ENCODE results near the gene EPB41L4A. TPM values are rescaled to one million over a fixed set of nuclear protein-coding genes. Genes with fewer than 3 reads are reported as not detected.

The EPB41L4A gene
- total RNA-seq, 2 experiments from 2014 or later, result 2.3 to 3.3 TPM

DNA sequence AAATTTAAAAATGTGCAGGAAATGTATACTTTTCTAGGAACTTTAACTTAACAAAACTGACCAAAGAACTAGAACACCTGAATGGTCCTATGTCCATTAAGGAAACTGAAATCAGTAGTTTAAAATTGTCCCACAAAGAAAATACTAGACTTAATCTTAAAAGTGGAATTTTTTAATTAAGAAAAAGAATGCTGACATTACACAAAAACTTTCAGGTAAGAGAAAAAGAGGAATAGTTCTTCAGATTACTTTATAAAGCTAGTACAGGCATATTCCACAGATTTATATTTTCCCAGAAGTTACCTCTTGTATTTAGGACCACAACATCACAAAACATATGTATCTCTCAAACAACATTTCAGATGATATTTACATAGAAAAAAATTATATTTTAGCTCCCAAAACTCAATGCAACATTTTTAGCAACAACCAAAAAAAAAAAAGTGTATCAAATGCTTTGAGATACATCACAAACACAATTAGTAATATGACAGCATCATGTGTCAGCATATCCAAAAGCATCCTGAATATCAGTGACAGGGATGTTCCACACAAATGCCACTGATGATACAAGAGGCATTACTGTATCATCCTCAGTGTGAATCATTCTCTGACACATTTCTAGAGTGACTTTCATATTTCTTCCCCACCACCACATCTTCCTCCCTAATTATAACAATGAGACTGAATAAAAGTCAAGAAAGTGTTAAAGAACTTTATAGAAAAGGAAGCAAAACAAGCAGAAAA is 264.0 kb downstream of the EPB41L4A start:
- Mint-ChIP-seq H3K9me3 (no peaks in the 10 kb centered on the region), H3K4me3 (no peak overlapping the region), H3K27ac (no peak overlapping the region), H3K27me3 (peaks cover 16% of the 10 kb centered on the region), H3K4me1 (peaks cover 5% of the 10 kb centered on the region), H3K36me3 (ENCODE audit: low read depth) (no peaks in the 10 kb centered on the region)
- ChIA-PET POLR2A (no interaction called here), CTCF (no interaction called here)
- DNase-seq, result no peak

DNA sequence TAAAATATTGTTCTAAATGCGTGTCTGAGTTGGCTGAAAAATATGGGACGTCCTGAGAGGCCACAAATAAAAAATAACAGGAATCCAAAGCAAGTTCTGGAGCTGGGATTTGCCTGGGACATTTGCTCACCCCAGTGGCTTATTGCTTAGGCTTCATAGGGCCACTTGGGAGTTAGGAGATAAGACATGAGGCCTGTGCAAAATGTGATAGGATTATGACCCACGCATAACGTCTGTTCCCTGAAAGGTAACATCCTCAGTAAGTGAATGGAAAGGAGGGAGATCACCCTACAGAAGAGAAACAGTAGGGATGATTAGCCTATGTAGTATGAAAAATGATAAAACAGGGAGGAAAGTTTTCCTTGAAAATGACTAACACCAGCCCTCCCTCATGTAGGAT is 269.4 kb downstream of the EPB41L4A start:
- H3K4me3 Mint-ChIP-seq, result no peak overlapping the region
- no peaks in the 10 kb centered on the region for H3K9me3 Mint-ChIP-seq
- peaks cover 5% of the 10 kb centered on the region for H3K27me3 Mint-ChIP-seq
- POLR2A ChIA-PET, result no interaction called here
- DNase-seq, result no peak
- H3K36me3 Mint-ChIP-seq (ENCODE audit: low read depth), result no peaks in the 10 kb centered on the region
- CTCF ChIA-PET, result no interaction called here
- no peak overlapping the region for H3K27ac Mint-ChIP-seq
- H3K4me1 Mint-ChIP-seq, result no peaks in the 10 kb centered on the region

DNA sequence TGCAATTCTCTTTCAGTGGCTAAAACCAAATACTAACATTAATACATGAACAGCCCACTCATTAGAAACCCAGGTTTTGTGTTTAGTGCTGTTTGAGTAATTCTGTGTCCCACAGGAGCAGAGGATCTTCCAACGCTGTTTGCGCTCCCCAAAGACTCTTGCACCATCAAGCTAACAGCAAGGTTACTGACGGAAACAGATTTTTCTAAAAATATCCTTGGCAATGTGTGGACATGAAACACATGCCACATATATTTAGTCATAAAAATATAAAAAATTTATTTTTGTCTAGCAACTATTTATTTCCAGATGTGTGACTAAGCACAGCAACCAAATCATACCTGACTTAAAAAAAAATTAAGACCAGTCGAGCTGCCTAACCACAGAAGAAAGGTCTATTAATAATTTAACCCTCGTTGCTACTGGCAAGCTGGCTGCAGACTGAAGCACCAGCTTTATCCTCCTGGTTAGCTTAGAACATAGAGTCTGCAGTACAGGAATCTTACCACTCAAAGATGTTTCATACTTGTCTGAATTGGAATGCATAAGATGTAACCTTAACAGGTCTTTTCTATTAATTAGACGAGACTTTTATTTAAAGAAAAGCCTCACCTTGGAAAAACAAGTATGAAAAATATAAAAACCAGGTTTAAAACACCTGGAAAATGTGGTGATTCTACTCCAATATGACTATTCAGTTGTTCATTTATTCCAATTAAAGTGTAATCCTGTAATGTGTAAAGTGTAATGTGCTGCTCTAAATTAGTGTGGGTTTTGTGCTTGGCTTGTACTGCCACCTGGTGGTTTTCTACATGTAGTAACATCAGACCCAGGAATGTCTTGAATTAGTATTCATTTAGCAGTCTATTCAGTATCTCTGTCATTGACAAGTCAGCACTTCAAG is 272.5 kb downstream of the EPB41L4A start:
- Mint-ChIP-seq H3K27ac (no peak overlapping the region), H3K4me3 (no peak overlapping the region), H3K36me3 (ENCODE audit: low read depth) (no peaks in the 10 kb centered on the region), H3K27me3 (peaks cover 8% of the 10 kb centered on the region), H3K4me1 (no peaks in the 10 kb centered on the region), H3K9me3 (no peaks in the 10 kb centered on the region)
- DNase-seq, result peak; percentile 65
- ChIA-PET CTCF (interaction anchor here (0.8 to 2.0 kb wide), 7 partner anchors 14 to 616 kb away, joined by 3 to 10 read pairs (median 3); no protein-coding TSS in a partner anchor), POLR2A (interaction anchor here (0.6 kb wide), 1 partner anchor 674 kb away, joined by 3 read pairs; no protein-coding TSS in a partner anchor)

DNA sequence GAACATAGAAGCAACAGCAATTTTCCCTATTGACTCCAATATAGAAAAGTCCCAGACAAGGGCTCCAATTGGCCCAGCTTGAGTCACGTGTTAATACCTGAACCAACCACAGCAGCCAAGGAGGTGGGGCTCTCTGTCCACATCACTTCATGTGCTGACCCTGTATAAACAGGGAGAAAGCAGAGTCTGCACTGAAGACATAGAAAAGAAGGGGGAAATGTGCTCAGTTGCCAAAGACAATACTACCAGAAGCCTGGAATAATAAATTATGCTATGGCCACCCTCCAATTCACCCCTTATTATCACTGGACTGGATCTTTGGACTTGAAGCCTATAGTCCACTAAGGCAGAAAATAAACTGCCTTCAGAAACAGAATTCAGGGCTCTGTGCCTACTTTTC is 275.4 kb downstream of the EPB41L4A start:
- no peak overlapping the region for H3K4me3 Mint-ChIP-seq
- ChIA-PET CTCF (no interaction called here), POLR2A (no interaction called here)
- H3K36me3 Mint-ChIP-seq (ENCODE audit: low read depth), result no peaks in the 10 kb centered on the region
- no peak overlapping the region for H3K27ac Mint-ChIP-seq
- H3K27me3 Mint-ChIP-seq, result peaks cover 6% of the 10 kb centered on the region
- H3K4me1 Mint-ChIP-seq, result no peaks in the 10 kb centered on the region
- no peaks in the 10 kb centered on the region for H3K9me3 Mint-ChIP-seq
- no peak for DNase-seq

DNA sequence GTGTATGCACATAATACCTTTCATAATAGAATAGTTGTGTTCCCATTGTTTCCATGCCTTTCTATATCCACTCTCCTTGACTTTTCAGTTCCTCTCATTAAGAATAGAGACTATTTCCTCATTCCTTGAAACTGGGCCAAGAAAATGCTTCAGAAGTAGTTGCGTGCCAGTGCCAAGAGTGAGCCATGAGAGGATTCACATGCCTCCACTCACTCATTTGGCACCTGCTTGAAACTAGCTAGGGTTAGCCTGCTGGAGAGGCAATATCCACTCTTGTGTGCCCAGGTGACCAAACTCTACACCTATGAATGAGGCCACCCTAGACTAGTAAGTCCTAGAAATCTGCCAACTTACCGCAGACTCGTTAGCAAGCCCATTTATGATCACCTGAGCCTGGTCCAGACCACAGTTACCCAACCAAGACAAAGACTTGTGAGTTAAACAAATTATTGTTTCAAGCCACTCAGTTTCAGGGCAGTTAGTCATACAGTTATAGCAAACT is 276.3 kb downstream of the EPB41L4A start:
- Mint-ChIP-seq H3K4me1 (no peaks in the 10 kb centered on the region), H3K27me3 (peaks cover 12% of the 10 kb centered on the region), H3K36me3 (ENCODE audit: low read depth) (no peaks in the 10 kb centered on the region), H3K4me3 (no peak overlapping the region), H3K9me3 (no peaks in the 10 kb centered on the region), H3K27ac (no peak overlapping the region)
- no peak for DNase-seq
- CTCF ChIA-PET, result no interaction called here
- POLR2A ChIA-PET, result no interaction called here

DNA sequence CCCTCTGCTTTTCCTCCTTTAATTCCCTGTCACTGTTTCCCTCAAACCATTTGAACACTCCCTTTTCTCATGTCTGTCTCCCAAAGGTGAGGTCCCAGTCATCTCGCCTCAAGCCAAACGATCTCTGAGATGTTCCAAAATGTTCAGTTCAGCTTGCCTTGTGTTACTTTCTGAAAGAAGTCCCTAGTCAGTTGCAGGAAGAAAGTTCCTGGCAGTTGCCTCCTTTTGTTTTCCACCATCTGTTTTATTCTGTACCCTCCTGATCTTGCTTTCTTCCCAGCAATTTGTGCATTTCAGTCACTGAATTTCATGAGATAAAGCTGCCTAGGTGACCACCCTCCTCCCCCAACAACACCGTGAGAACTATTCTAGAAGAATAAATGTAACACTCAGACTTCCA is 277.5 kb downstream of the EPB41L4A start:
- DNase-seq, result no peak
- no peaks in the 10 kb centered on the region for H3K9me3 Mint-ChIP-seq
- H3K27ac Mint-ChIP-seq, result no peak overlapping the region
- peaks cover 12% of the 10 kb centered on the region for H3K27me3 Mint-ChIP-seq
- H3K4me1 Mint-ChIP-seq, result no peaks in the 10 kb centered on the region
- H3K4me3 Mint-ChIP-seq, result no peak overlapping the region
- ChIA-PET POLR2A (no interaction called here), CTCF (no interaction called here)
- no peaks in the 10 kb centered on the region for H3K36me3 Mint-ChIP-seq (ENCODE audit: low read depth)

DNA sequence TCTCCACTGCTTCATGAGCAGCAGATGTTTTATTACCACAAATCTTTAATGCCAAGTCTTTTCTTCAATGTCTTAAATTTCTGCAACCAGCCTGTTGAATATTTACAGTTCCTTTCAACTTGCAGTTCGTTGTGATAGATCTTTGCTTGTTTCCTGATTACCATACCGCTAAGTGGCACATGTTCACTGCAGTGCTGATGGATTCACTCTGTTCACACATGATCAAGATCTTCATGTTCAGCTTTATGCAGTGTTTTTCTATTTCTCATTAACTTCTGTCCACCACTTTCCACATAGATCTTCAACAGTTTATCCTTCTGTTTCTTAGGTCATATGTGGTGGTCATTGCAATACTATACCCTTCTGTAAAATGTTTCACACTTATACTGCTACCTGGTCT is 280.6 kb downstream of the EPB41L4A start:
- Mint-ChIP-seq H3K27ac (no peak overlapping the region), H3K4me3 (no peak overlapping the region), H3K9me3 (no peaks in the 10 kb centered on the region), H3K27me3 (peaks cover 11% of the 10 kb centered on the region), H3K36me3 (ENCODE audit: low read depth) (no peaks in the 10 kb centered on the region), H3K4me1 (no peaks in the 10 kb centered on the region)
- ChIA-PET CTCF (interaction anchor here (0.6 kb wide), 1 partner anchor 9 kb away, joined by 3 read pairs; no protein-coding TSS in a partner anchor), POLR2A (no interaction called here)
- DNase-seq, result no peak

DNA sequence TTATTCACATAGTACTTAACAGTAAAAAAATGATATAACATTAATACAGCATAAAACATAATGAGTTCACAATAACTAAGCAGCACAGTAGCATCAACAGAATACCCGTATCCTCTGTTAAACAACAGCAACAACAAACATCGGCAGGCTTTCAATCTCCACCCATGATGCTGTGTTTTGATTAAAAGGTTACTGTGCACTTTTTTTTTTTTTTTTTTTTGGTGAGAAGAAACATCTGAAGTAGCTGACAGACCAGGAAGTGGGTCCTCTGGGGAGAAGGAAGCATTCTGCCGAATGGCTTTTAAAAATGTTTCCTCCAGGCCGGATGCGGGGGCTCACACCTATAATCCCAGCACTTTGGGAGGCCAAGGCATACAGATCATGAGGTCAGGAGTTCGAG is 282.3 kb downstream of the EPB41L4A start:
- Mint-ChIP-seq H3K9me3 (no peaks in the 10 kb centered on the region), H3K36me3 (ENCODE audit: low read depth) (no peaks in the 10 kb centered on the region), H3K4me3 (no peak overlapping the region), H3K4me1 (no peaks in the 10 kb centered on the region), H3K27me3 (peaks cover 12% of the 10 kb centered on the region), H3K27ac (no peak overlapping the region)
- ChIA-PET POLR2A (no interaction called here), CTCF (no interaction called here)
- no peak for DNase-seq

DNA sequence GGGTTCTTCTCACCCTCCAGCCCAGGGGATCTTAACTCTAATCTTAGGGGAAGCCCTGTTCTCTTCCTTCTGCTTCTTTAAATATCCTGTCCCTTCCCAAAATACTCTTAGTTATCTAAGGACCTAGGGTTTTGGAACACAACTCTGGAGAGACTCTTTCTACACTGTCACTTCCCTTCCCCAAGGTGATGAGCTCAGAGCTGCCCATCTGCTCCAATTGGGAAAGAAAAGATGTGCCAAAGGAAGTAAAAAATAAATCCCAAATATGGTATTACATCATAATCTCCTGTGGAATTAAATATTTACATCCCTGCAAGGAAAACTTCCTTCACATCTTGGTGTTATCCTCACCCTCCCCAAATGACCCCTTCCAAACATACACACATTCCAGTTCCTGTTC is 291.2 kb downstream of the EPB41L4A start:
- H3K4me3 Mint-ChIP-seq, result no peak overlapping the region
- no peaks in the 10 kb centered on the region for H3K4me1 Mint-ChIP-seq
- no peaks in the 10 kb centered on the region for H3K9me3 Mint-ChIP-seq
- DNase-seq, result no peak
- POLR2A ChIA-PET, result no interaction called here
- no peaks in the 10 kb centered on the region for H3K36me3 Mint-ChIP-seq (ENCODE audit: low read depth)
- peaks cover 14% of the 10 kb centered on the region for H3K27me3 Mint-ChIP-seq
- H3K27ac Mint-ChIP-seq, result no peak overlapping the region
- CTCF ChIA-PET, result no interaction called here

DNA sequence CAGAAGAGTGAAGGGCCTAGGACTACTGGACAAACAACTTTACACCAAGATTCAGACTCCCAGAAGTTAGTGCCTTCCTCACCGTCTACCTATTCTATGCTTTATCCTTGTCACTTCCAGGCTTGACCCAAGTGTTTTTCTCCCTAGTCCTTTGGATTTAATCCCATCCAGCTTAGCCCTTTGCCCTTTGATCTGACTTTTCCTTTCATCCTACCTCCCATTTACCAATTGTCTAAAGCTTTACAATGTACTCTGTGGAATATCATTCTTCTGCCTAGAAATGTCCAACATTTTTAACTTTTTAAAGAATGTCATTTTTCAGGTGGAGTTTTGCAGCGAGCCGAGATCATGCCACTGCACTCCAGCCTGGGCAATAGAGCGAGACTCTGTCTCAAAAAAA is 292.1 kb downstream of the EPB41L4A start:
- Mint-ChIP-seq H3K4me3 (no peak overlapping the region), H3K27ac (no peak overlapping the region), H3K4me1 (no peaks in the 10 kb centered on the region), H3K36me3 (ENCODE audit: low read depth) (no peaks in the 10 kb centered on the region), H3K9me3 (no peaks in the 10 kb centered on the region), H3K27me3 (peaks cover 12% of the 10 kb centered on the region)
- DNase-seq, result no peak
- POLR2A ChIA-PET, result no interaction called here
- CTCF ChIA-PET, result no interaction called here

DNA sequence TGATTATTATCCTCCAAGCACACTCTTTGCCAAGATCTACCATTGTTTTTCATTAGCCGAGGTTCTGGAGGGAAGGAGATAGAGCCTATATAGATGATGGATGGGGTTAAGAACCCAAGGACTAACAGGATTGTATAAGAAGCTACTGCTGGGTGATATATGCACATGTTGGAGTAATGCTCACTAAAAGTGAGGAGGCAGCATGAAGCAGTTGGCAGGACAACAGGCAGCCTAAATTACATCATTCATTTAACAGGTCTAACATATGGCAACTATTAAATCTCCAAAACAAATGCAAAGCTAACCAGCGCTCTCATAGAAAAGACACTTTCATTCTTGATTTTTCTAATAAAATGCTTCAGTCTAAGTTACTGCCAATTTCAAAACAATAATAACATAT is 293.2 kb downstream of the EPB41L4A start:
- Mint-ChIP-seq H3K4me1 (no peaks in the 10 kb centered on the region), H3K36me3 (ENCODE audit: low read depth) (no peaks in the 10 kb centered on the region), H3K4me3 (no peak overlapping the region), H3K9me3 (no peaks in the 10 kb centered on the region), H3K27ac (no peak overlapping the region), H3K27me3 (peaks cover 17% of the 10 kb centered on the region)
- DNase-seq, result no peak
- ChIA-PET CTCF (no interaction called here), POLR2A (no interaction called here)

DNA sequence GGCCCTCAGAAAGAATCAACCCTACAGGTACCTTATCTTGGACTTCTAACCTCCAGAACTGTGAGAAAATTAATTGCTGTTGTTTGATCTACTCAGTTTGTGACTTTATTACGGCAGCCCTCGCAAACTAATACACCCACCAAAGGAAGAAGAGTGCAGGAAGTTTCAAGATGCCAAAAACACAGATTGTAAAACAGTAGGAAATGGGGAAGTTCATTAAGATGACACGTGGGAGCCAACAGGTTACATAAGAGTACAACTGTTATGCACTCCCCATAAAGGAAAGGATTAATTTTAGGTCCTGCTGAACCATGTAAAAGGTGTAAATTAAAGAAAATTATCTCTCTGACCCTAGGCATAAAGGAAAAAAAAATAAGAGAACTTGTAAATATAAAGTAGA is 294.3 kb downstream of the EPB41L4A start:
- Mint-ChIP-seq H3K36me3 (ENCODE audit: low read depth) (no peaks in the 10 kb centered on the region), H3K9me3 (no peaks in the 10 kb centered on the region), H3K4me1 (no peaks in the 10 kb centered on the region), H3K27me3 (peaks cover 17% of the 10 kb centered on the region), H3K27ac (no peak overlapping the region), H3K4me3 (no peak overlapping the region)
- ChIA-PET CTCF (no interaction called here), POLR2A (no interaction called here)
- no peak for DNase-seq

DNA sequence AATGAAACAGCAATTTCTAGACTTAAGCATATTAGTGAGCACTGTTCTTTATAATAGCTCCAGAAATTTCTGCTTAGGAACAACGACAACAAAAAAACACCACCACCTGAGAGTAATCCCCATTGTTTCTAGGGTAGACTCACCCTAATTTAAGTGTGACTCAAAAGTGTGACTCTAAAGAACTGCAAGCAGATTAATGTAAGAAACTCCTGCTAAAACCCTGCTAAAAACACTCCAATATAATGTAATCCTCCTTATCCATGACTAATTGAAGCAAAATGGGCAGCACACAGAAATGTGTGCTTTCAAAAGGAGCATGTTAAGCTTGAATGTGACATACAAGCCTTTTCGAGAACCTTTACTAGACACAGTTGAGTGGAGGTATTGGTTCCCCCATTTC is 296.0 kb downstream of the EPB41L4A start:
- DNase-seq, result no peak
- ChIA-PET CTCF (no interaction called here), POLR2A (no interaction called here)
- H3K27me3 Mint-ChIP-seq, result peaks cover 15% of the 10 kb centered on the region
- H3K4me3 Mint-ChIP-seq, result no peak overlapping the region
- H3K9me3 Mint-ChIP-seq, result no peaks in the 10 kb centered on the region
- H3K27ac Mint-ChIP-seq, result no peak overlapping the region
- H3K36me3 Mint-ChIP-seq (ENCODE audit: low read depth), result no peaks in the 10 kb centered on the region
- H3K4me1 Mint-ChIP-seq, result no peaks in the 10 kb centered on the region

DNA sequence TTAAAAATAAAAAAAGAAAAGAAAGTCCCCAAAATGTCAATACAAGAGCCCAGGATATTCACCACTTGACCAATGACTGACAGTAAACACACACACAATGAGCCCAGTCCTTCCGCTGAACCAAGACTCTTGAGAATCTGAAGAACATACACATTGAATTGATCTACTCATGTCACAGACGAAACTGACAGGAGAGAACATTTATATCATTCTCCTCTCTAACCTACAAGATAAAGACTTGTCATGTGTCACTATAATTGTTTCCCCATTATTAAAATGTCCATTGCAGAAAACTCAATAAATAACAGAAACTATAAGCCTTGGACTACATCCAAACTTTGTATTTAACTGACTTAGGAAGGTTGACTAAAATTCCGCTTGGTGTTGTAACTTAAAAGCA is 296.7 kb downstream of the EPB41L4A start:
- no peak for DNase-seq
- Mint-ChIP-seq H3K36me3 (ENCODE audit: low read depth) (no peaks in the 10 kb centered on the region), H3K27me3 (peaks cover 14% of the 10 kb centered on the region), H3K27ac (no peak overlapping the region), H3K9me3 (no peaks in the 10 kb centered on the region), H3K4me1 (no peaks in the 10 kb centered on the region), H3K4me3 (no peak overlapping the region)
- POLR2A ChIA-PET, result no interaction called here
- CTCF ChIA-PET, result no interaction called here

Measured in activated CD4-positive, alpha-beta memory T cell treated with anti-CD3 and anti-CD28 coated beads, Interleukin-2, amount 10 ng/mL, durations not matched to agents 7 days and 5 days (primary cell).